Measurements from ENCODE around the gene SREBF2. TPM values are rescaled to one million over a fixed set of nuclear protein-coding genes. Genes with fewer than 3 reads are reported as not detected.

SREBF2 gene
- total and polyA plus RNA-seq, 10 of the 15 experiments (the other 5 are each of a cell fraction or from before 2014, with no cell fraction given): 2.4 to 177 (median 78.8) TPM

- FAIRE-seq (no peak), DNase-seq (ENCODE audit: low read depth, low spot score) (no peak), ATAC-seq (peak; percentile 15)
- RAD21 ChIA-PET (ENCODE audit: unreplicated experiment): interaction anchor here (0.6 to 11.0 kb wide), 17 partner anchors 10 to 137 kb away, joined by 3 to 84 read pairs (median 4); partner anchors contain the start of genes CCDC134 and TNFRSF13C
- SMC1A ChIA-PET (ENCODE audit: uncharacterized antibody, unreplicated experiment): interaction anchor here (0.7 to 6.2 kb wide), 19 partner anchors 12 to 118 kb away, joined by 3 to 62 read pairs (median 8); partner anchors contain the start of genes CCDC134 and SMIM45
- H3K27me3 ChIP-seq (replicated peaks in 1 of 2; ENCODE audit: control insufficient read depth in 2 of 2, insufficient read depth in 2 of 2, low read length in 1 of 2): no peaks in the 10 kb centered on the region
- in situ Hi-C loops (cut with MboI) (loop anchor here (5.0 kb wide), 1 partner anchor 114 kb away; the partner anchor contains the start of gene CENPM), intact Hi-C loops (cut with micrococcal nuclease; ENCODE audit: unreplicated experiment) (loop anchor here (1.0 to 5.0 kb wide), 4 partner anchors 29 to 605 kb away; no protein-coding TSS in a partner anchor)
- 1% methylated on average over 78 of the region's 86 CpGs for WGBS (ENCODE audit: insufficient coverage, insufficient replicate concordance, low lambda C conversion rate, missing lambda C conversion rate)
- H3K27ac ChIP-seq (ENCODE audit: control insufficient read depth, insufficient read depth): peak overlapping the region; percentile 95
- CTCF ChIA-PET: interaction anchor here (0.6 to 5.2 kb wide), 15 partner anchors 9 to 136 kb away, joined by 3 to 51 read pairs (median 6); no protein-coding TSS in a partner anchor
- peaks cover 65% of the 10 kb centered on the region for H3K79me2 ChIP-seq (ENCODE audit: control insufficient read depth, insufficient read depth, low read length)
- peak overlapping the region; percentile 92 for H3K4me3 ChIP-seq
- BruUV-seq (replicated peaks): no TSS peak
- peak overlapping the region; percentile 73; the same call in 1 of the 2 replicates for H3K4me2 ChIP-seq (ENCODE audit: control insufficient read depth, insufficient read depth)
- peak overlapping the region; percentile 88 for H3K9ac ChIP-seq (ENCODE audit: control insufficient read depth, insufficient read depth, low read length)
- H2AFZ ChIP-seq (ENCODE audit: control insufficient read depth, low read depth, low read length): no peak overlapping the region
- POLR2A ChIA-PET: interaction anchor here (0.6 to 7.8 kb wide), 20 partner anchors 11 to 365 kb away, joined by 3 to 72 read pairs (median 6); partner anchors contain the start of genes ACO2, CCDC134, CENPM and NDUFA6
- H3K36me3 ChIP-seq (ENCODE audit: control insufficient read depth in 2 of 2, insufficient read depth in 2 of 2, low read length in 1 of 2): peaks cover 2 to 17% of the 10 kb centered on the region in 2 experiments; a peak in 3 of 4 replicates
- H3K4me1 ChIP-seq (ENCODE audit: control insufficient read depth, insufficient read depth, low read length): peaks cover 13% of the 10 kb centered on the region
- no peaks in the 10 kb centered on the region; the same call in 1 of the 2 replicates for H4K20me1 ChIP-seq (ENCODE audit: control insufficient read depth, insufficient read depth)
- no peaks in the 10 kb centered on the region; the same call in 2 of the 3 replicates for H3K9me3 ChIP-seq (replicated peaks; ENCODE audit: control insufficient read depth, insufficient read depth, low read length)
- TF ChIP-seq CBX5 (IDR thresholded peaks at IDR 0.05; ENCODE audit: low read depth): no peak
- peak; percentile 60; the same call in 1 of the 2 replicates for TF ChIP-seq EED (IDR thresholded peaks at IDR 0.05; ENCODE audit: low read depth)
- TF ChIP-seq CHD1 (IDR thresholded peaks at IDR 0.05; ENCODE audit: low read depth, low read length): peak; percentile 52; the same call in 1 of the 2 replicates
- peak; percentile 50 for TF ChIP-seq BACH1 (IDR thresholded peaks at IDR 0.05; ENCODE audit: borderline replicate concordance)
- TF ChIP-seq ZNF384 (IDR thresholded peaks at IDR 0.05; ENCODE audit: borderline replicate concordance, low read depth, low read length): no peak
- no peak for TF ChIP-seq ZBED1 (IDR thresholded peaks at IDR 0.05; ENCODE audit: borderline replicate concordance)
- peak; percentile 54; the same call in 1 of the 2 replicates for TF ChIP-seq ZNF207 (IDR thresholded peaks at IDR 0.05; ENCODE audit: borderline replicate concordance)
- TF ChIP-seq RAD21 (IDR thresholded peaks at IDR 0.05; ENCODE audit: insufficient read depth, low read depth, low read length): no peak
- TF ChIP-seq BRCA1 (IDR thresholded peaks at IDR 0.05; ENCODE audit: low read depth, low read length): no peak
- TF ChIP-seq MXI1 (IDR thresholded peaks at IDR 0.05; ENCODE audit: low read depth, low read length): 0 out of 2 replicates have a peak, but pooled peaks have one; percentile 45
- TF ChIP-seq BHLHE40 (IDR thresholded peaks at IDR 0.05; ENCODE audit: borderline replicate concordance in 1 of 2, low read depth in 2 of 2, low read length in 1 of 2): peak; percentile 5 to 73; a peak in 2 of 4 replicates
- TF ChIP-seq DPF2 (IDR thresholded peaks at IDR 0.05): peak; percentile 91
- TF ChIP-seq MYC (IDR thresholded peaks at IDR 0.05; ENCODE audit: insufficient read depth, insufficient read length, insufficient replicate concordance, low read length, severe bottlenecking): peak; percentile 49
- TF ChIP-seq CREM (IDR thresholded peaks at IDR 0.05; ENCODE audit: low read depth): 0 out of 2 replicates have a peak, but pooled peaks have one; percentile 23
- peak in 1 of 2 experiments; percentile 88; a peak in 2 of 3 replicates for TF ChIP-seq EGR1 (IDR thresholded peaks at IDR 0.05; ENCODE audit: borderline replicate concordance in 1 of 2, low read depth in 2 of 2, low read length in 2 of 2)
- peak; percentile 40; the same call in 1 of the 2 replicates for TF ChIP-seq ZSCAN29 (IDR thresholded peaks at IDR 0.05)
- TF ChIP-seq CREB1 (IDR thresholded peaks at IDR 0.05; ENCODE audit: low read depth): peak; percentile 44; the same call in 1 of the 2 replicates
- TF ChIP-seq TCF3 (IDR thresholded peaks at IDR 0.05; ENCODE audit: borderline replicate concordance, insufficient read depth, low read depth, low read length): peak; percentile 65; the same call in 1 of the 2 replicates
- TF ChIP-seq IKZF1 (conservative IDR thresholded peaks at IDR 0.05): peak; percentile 95
- TF ChIP-seq RUNX3 (IDR thresholded peaks at IDR 0.05; ENCODE audit: low read length): peak; percentile 86
- TF ChIP-seq RELA (IDR thresholded peaks at IDR 0.05; ENCODE audit: borderline replicate concordance, partially characterized antibody): peak; percentile 21
- peak; percentile 51 for TF ChIP-seq PKNOX1 (IDR thresholded peaks at IDR 0.05)
- TF ChIP-seq GATAD2B (conservative IDR thresholded peaks at IDR 0.05; ENCODE audit: low read depth): peak; percentile 95
Observed at GRCh38 chr22:41833369-41834004, 582 bp downstream of the SREBF2 start.
